IMR-90 (cell line): Measurements from ENCODE around the gene BOD1. TPM values are rescaled to one million over a fixed set of nuclear protein-coding genes. Genes with fewer than 3 reads are reported as not detected.

ENCODE experiments used
- ATAC-seq: fragments of 200-7000 bp; cut with Tn5 transposase; 2 replicates; pipeline ENCODE4 v1.9.1; 2020; ENCODE audit warnings: low read depth, mild to moderate bottlenecking, moderate library complexity
- BruUV-seq: library from RNA; stranded (reverse); fragments of 400-500 nt; replicated peaks from 2 replicates; lab custom pipeline; 2021; lab: Mats Ljungman, UMichigan
- CTCF ChIA-PET: fragments of 300-600 bp; formaldehyde crosslinking; extraction: SDS; loops from one replicate; lab custom pipeline; 2021; ENCODE audit warnings: antibody characterized with exemption; lab: Yijun Ruan, JAX
- POLR2A ChIA-PET: fragments of 300-600 bp; sonication (Branson Sonifier 250); formaldehyde crosslinking; loops from one replicate; lab custom pipeline; 2022; ENCODE audit warnings: antibody characterized with exemption; ENCODE audit not compliant: unreplicated experiment; lab: Charles Lee
- DNase-seq: peaks from one replicate; pipeline ENCODE4 v3.0.0; 2013
- H2AFZ ChIP-seq: replicated peaks from 2 replicates; pipeline ENCODE3; 2013; ENCODE audit warnings: low read length, mild to moderate bottlenecking; ENCODE audit not compliant: poor library complexity
- H2AK5ac ChIP-seq: 2 replicates; pipeline ENCODE4 v1.6.1; 2013; ENCODE audit warnings: low read depth, low read length, inconsistent platforms
- H2AK9ac ChIP-seq: replicated peaks from 2 replicates; pipeline ENCODE3; 2013; ENCODE audit warnings: mild to moderate bottlenecking, low read depth, low read length, moderate library complexity; ENCODE audit not compliant: poor library complexity
- H2BK120ac ChIP-seq: 2 replicates; pipeline ENCODE4 v1.6.1; 2013; ENCODE audit warnings: low read depth, low read length, inconsistent platforms
- H2BK15ac ChIP-seq: 3 replicates; pipeline ENCODE4 v1.6.1; 2013; ENCODE audit warnings: low read depth, low read length, inconsistent platforms
- H2BK20ac ChIP-seq: 2 replicates; pipeline ENCODE4 v1.6.1; 2013; ENCODE audit warnings: low read depth, mild to moderate bottlenecking, inconsistent platforms, low read length, moderate library complexity
- H2BK5ac ChIP-seq: 2 replicates; pipeline ENCODE4 v1.6.1; 2013; ENCODE audit warnings: mild to moderate bottlenecking, low read depth, low read length, inconsistent platforms; ENCODE audit not compliant: poor library complexity, severe bottlenecking
- H3K14ac ChIP-seq: replicated peaks from 2 replicates; pipeline ENCODE4 v1.6.1; 2013; ENCODE audit warnings: low read depth, low read length, inconsistent platforms
- H3K18ac ChIP-seq: 2 replicates; pipeline ENCODE4 v1.6.1; 2013; ENCODE audit warnings: low read depth, low read length, control low read depth
- H3K23ac ChIP-seq: 2 replicates; pipeline ENCODE4 v1.6.1; 2013; ENCODE audit warnings: low read depth, low read length, inconsistent platforms
- H3K27ac ChIP-seq: 2 replicates; pipeline ENCODE4 v1.5.1; 2013; ENCODE audit warnings: mild to moderate bottlenecking, control low read depth, low read length; ENCODE audit not compliant: insufficient read depth
- H3K27me3 ChIP-seq: 2 replicates; pipeline ENCODE4 v1.6.1; 2013; ENCODE audit warnings: low read length; ENCODE audit not compliant: control insufficient read depth, insufficient read depth
- H3K36me3 ChIP-seq: 2 replicates; pipeline ENCODE4 v1.6.1; 2013; ENCODE audit warnings: low read length, mixed read lengths; ENCODE audit not compliant: control insufficient read depth, insufficient read depth
- H3K4ac ChIP-seq: 2 replicates; pipeline ENCODE4 v1.6.1; 2013; ENCODE audit warnings: low read depth, low read length, inconsistent platforms
- H3K4me1 ChIP-seq: 2 replicates; pipeline ENCODE4 v1.6.1; 2013; ENCODE audit warnings: low read length, mixed read lengths; ENCODE audit not compliant: control insufficient read depth, insufficient read depth
- H3K4me2 ChIP-seq: 2 replicates; pipeline ENCODE4 v1.6.1; 2013; ENCODE audit warnings: low read depth, mild to moderate bottlenecking, control low read depth, low read length, moderate library complexity
- H3K4me3 ChIP-seq: 2 replicates; pipeline ENCODE4 v1.5.1; 2013; ENCODE audit warnings: low read depth, mild to moderate bottlenecking, control low read depth, low read length, moderate library complexity; ENCODE audit not compliant: insufficient read depth
- H3K56ac ChIP-seq: 2 replicates; pipeline ENCODE4 v1.6.1; 2013; ENCODE audit warnings: low read length, inconsistent platforms; ENCODE audit not compliant: insufficient read depth; ENCODE audit errors: extremely low read depth
- H3K79me1 ChIP-seq, 2 experiments: 2 replicates each; pipeline ENCODE4 v1.6.1; 2013; ENCODE audit warnings: low read length in 2 of 2, inconsistent platforms in 1 of 2, low read depth in 1 of 2
- H3K9ac ChIP-seq: 2 replicates; pipeline ENCODE4 v1.6.1; 2013; ENCODE audit warnings: low read depth, low read length, control low read depth
- H3K9me1 ChIP-seq: 2 replicates; pipeline ENCODE4 v1.6.1; 2013; ENCODE audit warnings: low read length, inconsistent platforms; ENCODE audit not compliant: insufficient read depth
- H3K9me3 ChIP-seq: 2 replicates; pipeline ENCODE4 v1.6.1; 2013; ENCODE audit warnings: low read length; ENCODE audit not compliant: control insufficient read depth, insufficient read depth
- H4K20me1 ChIP-seq: 2 replicates; pipeline ENCODE4 v1.6.1; 2013; ENCODE audit warnings: low read length, inconsistent platforms; ENCODE audit not compliant: insufficient read depth
- H4K5ac ChIP-seq: 2 replicates; pipeline ENCODE4 v1.6.1; 2013; ENCODE audit warnings: mild to moderate bottlenecking, low read depth, low read length, control low read depth
- H4K8ac ChIP-seq, 2 experiments: 2 replicates each; pipeline ENCODE4 v1.6.1; 2013; ENCODE audit warnings: low read depth in 2 of 2, low read length in 2 of 2, control low read depth in 1 of 2, inconsistent platforms in 1 of 2
- H4K91ac ChIP-seq: 2 replicates; pipeline ENCODE4 v1.6.1; 2013; ENCODE audit warnings: low read depth, low read length, inconsistent platforms; ENCODE audit not compliant: insufficient read depth
- BHLHE40 ChIP-seq: fragments of 150-350 bp; IDR thresholded peaks from 2 replicates; pipeline ENCODE4 v1.6.1; 2016; ENCODE audit warnings: mild to moderate bottlenecking, low read depth, low read length
- CEBPB ChIP-seq: IDR thresholded peaks from 2 replicates; pipeline ENCODE4 v1.6.1; 2012; ENCODE audit warnings: low read depth, low read length, improper control_type of control experiment
- CHD1 ChIP-seq: IDR thresholded peaks from 2 replicates; pipeline ENCODE4 v1.6.1; 2012; ENCODE audit warnings: low read depth, low read length, improper control_type of control experiment
- CTCF ChIP-seq: conservative IDR thresholded peaks from 2 replicates; pipeline ENCODE4 v1.5.1; 2012; ENCODE audit warnings: mild to moderate bottlenecking, low read depth, low read length, improper control_type of control experiment
- FOS ChIP-seq: fragments of 150-350 bp; IDR thresholded peaks from 2 replicates; pipeline ENCODE4 v1.6.1; 2016; ENCODE audit warnings: low read depth, low read length
- MAFK ChIP-seq: IDR thresholded peaks from 2 replicates; pipeline ENCODE4 v1.6.1; 2012; ENCODE audit warnings: low read depth, low read length, improper control_type of control experiment
- MAZ ChIP-seq: IDR thresholded peaks from 2 replicates; pipeline ENCODE4 v1.6.1; 2012; ENCODE audit warnings: low read depth, mild to moderate bottlenecking, low read length, improper control_type of control experiment, moderate library complexity, borderline replicate concordance
- MXI1 ChIP-seq: IDR thresholded peaks from 2 replicates; pipeline ENCODE4 v1.6.1; 2012; ENCODE audit warnings: low read depth, mild to moderate bottlenecking, low read length, moderate library complexity, borderline replicate concordance
- POLR2A ChIP-seq: IDR thresholded peaks from 2 replicates; pipeline ENCODE4 v1.6.1; 2012; ENCODE audit warnings: mild to moderate bottlenecking, low read depth, low read length
- RAD21 ChIP-seq: IDR thresholded peaks from 2 replicates; pipeline ENCODE4 v1.6.1; 2012; ENCODE audit warnings: low read length, improper control_type of control experiment
- RCOR1 ChIP-seq: IDR thresholded peaks from 2 replicates; pipeline ENCODE4 v1.6.1; 2012; ENCODE audit warnings: mild to moderate bottlenecking, low read length, improper control_type of control experiment; ENCODE audit not compliant: insufficient replicate concordance
- RFX5 ChIP-seq: IDR thresholded peaks from 2 replicates; pipeline ENCODE4 v1.8.0; 2012; ENCODE audit warnings: low read depth, mild to moderate bottlenecking, low read length, moderate library complexity
- SMC3 ChIP-seq: fragments of 150-350 bp; IDR thresholded peaks from 2 replicates; pipeline ENCODE4 v1.6.1; 2016; ENCODE audit warnings: low read depth, mild to moderate bottlenecking, antibody characterized with exemption, low read length, moderate library complexity
- USF2 ChIP-seq: fragments of 150-350 bp; IDR thresholded peaks from 2 replicates; pipeline ENCODE4 v1.6.1; 2017; ENCODE audit warnings: mild to moderate bottlenecking, antibody characterized with exemption, low read length, low read depth
- WGBS, 2 experiments: methylation state at CpG; one replicate each; pipeline versions ENCODE4 v1.1.5 to v1.1.7; 2013; ENCODE audit warnings: missing lambda C conversion rate in 2 of 2; ENCODE audit not compliant: insufficient read length in 1 of 2; ENCODE audit errors: extremely low coverage in 2 of 2; 5-methylcytosine and 5-hydroxymethylcytosine counted together
- dilution Hi-C: fragments of 300-500 bp; cut with HindIII; formaldehyde crosslinking; loops from one replicate; pipeline ENCODE4 v1.14.3; 2018; ENCODE audit warnings: low sequenced_read_pairs; ENCODE audit not compliant: unreplicated experiment
- in situ Hi-C: fragments of 300-500 bp; cut with MboI; formaldehyde crosslinking; loops from 3 replicates; pipeline ENCODE4 v1.14.3; 2019; ENCODE audit warnings: low sequenced_read_pairs, inconsistent platforms, mixed read lengths
- intact Hi-C: fragments of 100-400 bp; cut with micrococcal nuclease; formaldehyde crosslinking; loops from 2 replicates; pipeline ENCODE4 v1.10.0; 2022
- polyA plus RNA-seq, 3 experiments: library from polyadenylated mRNA; depleted of rRNA; stranded (reverse); fragments of >200 nt; gene quantifications; 2 replicates each; pipeline ENCODE4 v1.2.3, GENCODE V29; 2012; ENCODE audit warnings: low replicate concordance in 1 of 3
- total RNA-seq: library from RNA; depleted of rRNA; stranded (reverse); fragments of >200 nt; gene quantifications from 2 replicates; pipeline ENCODE4 v1.2.3, GENCODE V29; 2012

The BOD1 gene
- total and polyA plus RNA-seq, 2 of the 4 experiments (the other 2 are of a cell fraction): 57.9 to 71.7 TPM

DNA sequence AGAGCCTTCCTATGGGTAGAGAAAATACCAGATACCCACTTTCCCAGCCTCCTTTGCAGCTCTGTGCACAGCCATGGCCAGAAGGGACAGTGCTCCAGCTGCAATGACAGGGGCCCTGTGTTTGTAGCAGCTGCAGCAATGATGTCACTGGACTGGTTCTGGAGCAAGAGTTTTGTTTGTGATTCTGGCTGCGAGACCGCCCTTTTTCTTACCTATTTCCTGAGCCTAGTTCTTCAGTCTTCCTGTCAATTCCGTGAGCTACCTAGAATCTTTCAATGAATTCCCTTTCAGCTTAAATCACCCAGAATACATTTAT, 10.0 kb upstream of the BOD1 start:
- Histone ChIP-seq H3K14ac (no peak overlapping the region), H3K4me2 (no peak overlapping the region), H3K36me3 (no peaks in the 10 kb centered on the region), H3K79me1 (no peaks in the 10 kb centered on the region), H3K18ac (no peak overlapping the region), H3K9me1 (no peaks in the 10 kb centered on the region; the same call in 1 of the 2 replicates), H4K5ac (no peak overlapping the region), H2AK5ac (no peak overlapping the region), H2BK120ac (no peak overlapping the region), H3K9me3 (no peaks in the 10 kb centered on the region), H3K27ac (no peak overlapping the region), H2BK20ac (no peak overlapping the region), H4K8ac (no peak overlapping the region), H3K4ac (no peak overlapping the region), H3K56ac (no peak overlapping the region), H3K27me3 (peaks cover 30% of the 10 kb centered on the region), H3K9ac (no peak overlapping the region), H2BK15ac (no peak overlapping the region), H2AK9ac (no peak overlapping the region), H2BK5ac (no peak overlapping the region), H3K23ac (no peak overlapping the region; the same call in 1 of the 2 replicates), H3K4me3 (no peak overlapping the region), H4K20me1 (no peaks in the 10 kb centered on the region), H2AFZ (no peak overlapping the region), H3K4me1 (peaks cover 3% of the 10 kb centered on the region; the same call in 1 of the 2 replicates), H4K91ac (no peak overlapping the region)
- ChIA-PET POLR2A (no interaction called here), CTCF (interaction anchor here (1.0 to 1.2 kb wide), 2 partner anchors 347 kb away, joined by 4 read pairs; no protein-coding TSS in a partner anchor)
- in situ Hi-C loops: no loop called here
- intact Hi-C loops: no loop called here
- TF ChIP-seq MXI1 (no peak), RAD21 (no peak), USF2 (no peak), CEBPB (no peak), RFX5 (no peak), SMC3 (no peak), CTCF (no peak), FOS (no peak), RCOR1 (no peak), BHLHE40 (no peak), POLR2A (no peak), MAFK (no peak), CHD1 (no peak), MAZ (no peak)
- BruUV-seq: no TSS peak
- DNase-seq: no peak
- no peak for ATAC-seq
- no CpG with 5 or more reads among the region's 3 CpGs for WGBS, 2 experiments
- dilution Hi-C loops: no loop called here
